IMR-90 (cell line): ENCODE results near the gene ATG2A. TPM values are rescaled to one million over a fixed set of nuclear protein-coding genes. Genes with fewer than 3 reads are reported as not detected.

ENCODE experiments used
- ATAC-seq: fragments of 200-7000 bp; cut with Tn5 transposase; 2 replicates; pipeline ENCODE4 v1.9.1; 2020; ENCODE audit warnings: low read depth, mild to moderate bottlenecking, moderate library complexity
- BruUV-seq: library from RNA; stranded (reverse); fragments of 400-500 nt; replicated peaks from 2 replicates; lab custom pipeline; 2021; lab: Mats Ljungman, UMichigan
- CTCF ChIA-PET: fragments of 300-600 bp; formaldehyde crosslinking; extraction: SDS; loops from one replicate; lab custom pipeline; 2021; ENCODE audit warnings: antibody characterized with exemption; lab: Yijun Ruan, JAX
- POLR2A ChIA-PET: fragments of 300-600 bp; sonication (Branson Sonifier 250); formaldehyde crosslinking; loops from one replicate; lab custom pipeline; 2022; ENCODE audit warnings: antibody characterized with exemption; ENCODE audit not compliant: unreplicated experiment; lab: Charles Lee
- DNase-seq: peaks from one replicate; pipeline ENCODE4 v3.0.0; 2013
- H2AFZ ChIP-seq: replicated peaks from 2 replicates; pipeline ENCODE3; 2013; ENCODE audit warnings: low read length, mild to moderate bottlenecking; ENCODE audit not compliant: poor library complexity
- H2AK5ac ChIP-seq: 2 replicates; pipeline ENCODE4 v1.6.1; 2013; ENCODE audit warnings: low read depth, low read length, inconsistent platforms
- H2AK9ac ChIP-seq: replicated peaks from 2 replicates; pipeline ENCODE3; 2013; ENCODE audit warnings: mild to moderate bottlenecking, low read depth, low read length, moderate library complexity; ENCODE audit not compliant: poor library complexity
- H2BK120ac ChIP-seq: 2 replicates; pipeline ENCODE4 v1.6.1; 2013; ENCODE audit warnings: low read depth, low read length, inconsistent platforms
- H2BK15ac ChIP-seq: 3 replicates; pipeline ENCODE4 v1.6.1; 2013; ENCODE audit warnings: low read depth, low read length, inconsistent platforms
- H2BK20ac ChIP-seq: 2 replicates; pipeline ENCODE4 v1.6.1; 2013; ENCODE audit warnings: low read depth, mild to moderate bottlenecking, inconsistent platforms, low read length, moderate library complexity
- H2BK5ac ChIP-seq: 2 replicates; pipeline ENCODE4 v1.6.1; 2013; ENCODE audit warnings: mild to moderate bottlenecking, low read depth, low read length, inconsistent platforms; ENCODE audit not compliant: poor library complexity, severe bottlenecking
- H3K14ac ChIP-seq: replicated peaks from 2 replicates; pipeline ENCODE4 v1.6.1; 2013; ENCODE audit warnings: low read depth, low read length, inconsistent platforms
- H3K18ac ChIP-seq: 2 replicates; pipeline ENCODE4 v1.6.1; 2013; ENCODE audit warnings: low read depth, low read length, control low read depth
- H3K23ac ChIP-seq: 2 replicates; pipeline ENCODE4 v1.6.1; 2013; ENCODE audit warnings: low read depth, low read length, inconsistent platforms
- H3K27ac ChIP-seq: 2 replicates; pipeline ENCODE4 v1.5.1; 2013; ENCODE audit warnings: mild to moderate bottlenecking, control low read depth, low read length; ENCODE audit not compliant: insufficient read depth
- H3K27me3 ChIP-seq: 2 replicates; pipeline ENCODE4 v1.6.1; 2013; ENCODE audit warnings: low read length; ENCODE audit not compliant: control insufficient read depth, insufficient read depth
- H3K36me3 ChIP-seq: 2 replicates; pipeline ENCODE4 v1.6.1; 2013; ENCODE audit warnings: low read length, mixed read lengths; ENCODE audit not compliant: control insufficient read depth, insufficient read depth
- H3K4ac ChIP-seq: 2 replicates; pipeline ENCODE4 v1.6.1; 2013; ENCODE audit warnings: low read depth, low read length, inconsistent platforms
- H3K4me1 ChIP-seq: 2 replicates; pipeline ENCODE4 v1.6.1; 2013; ENCODE audit warnings: low read length, mixed read lengths; ENCODE audit not compliant: control insufficient read depth, insufficient read depth
- H3K4me2 ChIP-seq: 2 replicates; pipeline ENCODE4 v1.6.1; 2013; ENCODE audit warnings: low read depth, mild to moderate bottlenecking, control low read depth, low read length, moderate library complexity
- H3K4me3 ChIP-seq: 2 replicates; pipeline ENCODE4 v1.5.1; 2013; ENCODE audit warnings: low read depth, mild to moderate bottlenecking, control low read depth, low read length, moderate library complexity; ENCODE audit not compliant: insufficient read depth
- H3K56ac ChIP-seq: 2 replicates; pipeline ENCODE4 v1.6.1; 2013; ENCODE audit warnings: low read length, inconsistent platforms; ENCODE audit not compliant: insufficient read depth; ENCODE audit errors: extremely low read depth
- H3K79me1 ChIP-seq, 2 experiments: 2 replicates each; pipeline ENCODE4 v1.6.1; 2013; ENCODE audit warnings: low read length in 2 of 2, inconsistent platforms in 1 of 2, low read depth in 1 of 2
- H3K9ac ChIP-seq: 2 replicates; pipeline ENCODE4 v1.6.1; 2013; ENCODE audit warnings: low read depth, low read length, control low read depth
- H3K9me1 ChIP-seq: 2 replicates; pipeline ENCODE4 v1.6.1; 2013; ENCODE audit warnings: low read length, inconsistent platforms; ENCODE audit not compliant: insufficient read depth
- H3K9me3 ChIP-seq: 2 replicates; pipeline ENCODE4 v1.6.1; 2013; ENCODE audit warnings: low read length; ENCODE audit not compliant: control insufficient read depth, insufficient read depth
- H4K20me1 ChIP-seq: 2 replicates; pipeline ENCODE4 v1.6.1; 2013; ENCODE audit warnings: low read length, inconsistent platforms; ENCODE audit not compliant: insufficient read depth
- H4K5ac ChIP-seq: 2 replicates; pipeline ENCODE4 v1.6.1; 2013; ENCODE audit warnings: mild to moderate bottlenecking, low read depth, low read length, control low read depth
- H4K8ac ChIP-seq, 2 experiments: 2 replicates each; pipeline ENCODE4 v1.6.1; 2013; ENCODE audit warnings: low read depth in 2 of 2, low read length in 2 of 2, control low read depth in 1 of 2, inconsistent platforms in 1 of 2
- H4K91ac ChIP-seq: 2 replicates; pipeline ENCODE4 v1.6.1; 2013; ENCODE audit warnings: low read depth, low read length, inconsistent platforms; ENCODE audit not compliant: insufficient read depth
- BHLHE40 ChIP-seq: fragments of 150-350 bp; IDR thresholded peaks from 2 replicates; pipeline ENCODE4 v1.6.1; 2016; ENCODE audit warnings: mild to moderate bottlenecking, low read depth, low read length
- CTCF ChIP-seq: conservative IDR thresholded peaks from 2 replicates; pipeline ENCODE4 v1.5.1; 2012; ENCODE audit warnings: mild to moderate bottlenecking, low read depth, low read length, improper control_type of control experiment
- FOS ChIP-seq: fragments of 150-350 bp; IDR thresholded peaks from 2 replicates; pipeline ENCODE4 v1.6.1; 2016; ENCODE audit warnings: low read depth, low read length
- MAFK ChIP-seq: IDR thresholded peaks from 2 replicates; pipeline ENCODE4 v1.6.1; 2012; ENCODE audit warnings: low read depth, low read length, improper control_type of control experiment
- MAZ ChIP-seq: IDR thresholded peaks from 2 replicates; pipeline ENCODE4 v1.6.1; 2012; ENCODE audit warnings: low read depth, mild to moderate bottlenecking, low read length, improper control_type of control experiment, moderate library complexity, borderline replicate concordance
- POLR2A ChIP-seq: IDR thresholded peaks from 2 replicates; pipeline ENCODE4 v1.6.1; 2012; ENCODE audit warnings: mild to moderate bottlenecking, low read depth, low read length
- USF2 ChIP-seq: fragments of 150-350 bp; IDR thresholded peaks from 2 replicates; pipeline ENCODE4 v1.6.1; 2017; ENCODE audit warnings: mild to moderate bottlenecking, antibody characterized with exemption, low read length, low read depth
- WGBS, 2 experiments: methylation state at CpG; one replicate each; pipeline versions ENCODE4 v1.1.5 to v1.1.7; 2013; ENCODE audit warnings: missing lambda C conversion rate in 2 of 2; ENCODE audit not compliant: insufficient read length in 1 of 2; ENCODE audit errors: extremely low coverage in 2 of 2; 5-methylcytosine and 5-hydroxymethylcytosine counted together
- dilution Hi-C: fragments of 300-500 bp; cut with HindIII; formaldehyde crosslinking; loops from one replicate; pipeline ENCODE4 v1.14.3; 2018; ENCODE audit warnings: low sequenced_read_pairs; ENCODE audit not compliant: unreplicated experiment
- in situ Hi-C: fragments of 300-500 bp; cut with MboI; formaldehyde crosslinking; loops from 3 replicates; pipeline ENCODE4 v1.14.3; 2019; ENCODE audit warnings: low sequenced_read_pairs, inconsistent platforms, mixed read lengths
- intact Hi-C: fragments of 100-400 bp; cut with micrococcal nuclease; formaldehyde crosslinking; loops from 2 replicates; pipeline ENCODE4 v1.10.0; 2022
- polyA plus RNA-seq, 3 experiments: library from polyadenylated mRNA; depleted of rRNA; stranded (reverse); fragments of >200 nt; gene quantifications; 2 replicates each; pipeline ENCODE4 v1.2.3, GENCODE V29; 2012; ENCODE audit warnings: low replicate concordance in 1 of 3
- total RNA-seq: library from RNA; depleted of rRNA; stranded (reverse); fragments of >200 nt; gene quantifications from 2 replicates; pipeline ENCODE4 v1.2.3, GENCODE V29; 2012

The ATG2A gene
- total and polyA plus RNA-seq, 2 of the 4 experiments (the other 2 are of a cell fraction) = 3.2 to 10.5 TPM

- Histone ChIP-seq H3K36me3 (no peaks in the 10 kb centered on the region), H3K14ac (no peak overlapping the region), H3K4me1 (peaks cover 7% of the 10 kb centered on the region), H4K20me1 (peaks cover 8% of the 10 kb centered on the region), H2BK20ac (no peak overlapping the region), H3K27me3 (no peaks in the 10 kb centered on the region), H2BK15ac (no peak overlapping the region), H3K9me1 (peaks cover 8% of the 10 kb centered on the region), H3K9me3 (no peaks in the 10 kb centered on the region), H3K18ac (no peak overlapping the region), H3K4ac (no peak overlapping the region), H3K79me1 (peaks cover 6 to 19% of the 10 kb centered on the region in 2 experiments; a peak in 3 of 4 replicates), H4K5ac (no peak overlapping the region), H3K4me3 (no peak overlapping the region), H2AFZ (peak overlapping the region; percentile 35), H4K91ac (no peak overlapping the region), H2AK5ac (no peak overlapping the region; the same call in 1 of the 2 replicates), H3K4me2 (no peak overlapping the region), H3K9ac (no peak overlapping the region), H2BK120ac (no peak overlapping the region), H2BK5ac (no peak overlapping the region), H3K23ac (no peak overlapping the region), H4K8ac (no peak overlapping the region), H2AK9ac (no peak overlapping the region), H3K27ac (no peak overlapping the region), H3K56ac (no peak overlapping the region)
- WGBS, 2 experiments = 100% methylated on average over 1 of the region's 5 CpGs; no CpG with 5 or more reads in 1 of the 2 experiments
- intact Hi-C loops (no loop called here), dilution Hi-C loops (no loop called here), in situ Hi-C loops (no loop called here)
- POLR2A ChIA-PET = no interaction called here
- TF ChIP-seq BHLHE40 = no peak
- TF ChIP-seq CTCF = no peak
- TF ChIP-seq MAFK = no peak
- TF ChIP-seq USF2 = no peak
- no peak for TF ChIP-seq MAZ
- no peak for TF ChIP-seq FOS
- TF ChIP-seq POLR2A = no peak
- no TSS peak for BruUV-seq
- DNase-seq (no peak), ATAC-seq (no peak)
- CTCF ChIA-PET = no interaction called here
Measured at GRCh38 chr11:64882243-64882642, 34.8 kb downstream of the ATG2A start.
